ENCODE measurements around the gene PTPN11. TPM values are rescaled to one million over a fixed set of nuclear protein-coding genes. Genes with fewer than 3 reads are reported as not detected.
"Not testable (repeated sequence)": the region's sequence is repeated elsewhere in the genome, so short reads cannot be mapped to it uniquely, and the experiment has no call there.

PTPN11 gene
- polyA plus RNA-seq (ENCODE audit: insufficient read length in 10 of 10): 10 to 100 TPM; 53.2 to 75.9 (median 61.2) TPM
- long read RNA-seq, donor 1, full-length matches to known transcripts: 6 of 11 reads
- long read RNA-seq, donor 1, partial matches to known transcripts: 5 of 11 reads
- long read RNA-seq, donor 1, other reads (novel, unspliced or antisense): 0 of 11 reads
- long read RNA-seq, donor 2, full-length matches to known transcripts: 5 of 29 reads
- long read RNA-seq, donor 2, partial matches to known transcripts: 24 of 29 reads
- long read RNA-seq, donor 2, other reads (novel, unspliced or antisense): 0 of 29 reads
- long read RNA-seq, donor 3: 0 reads
- long read RNA-seq, donor 4, full-length matches to known transcripts: 3 of 3 reads
- long read RNA-seq, donor 4, partial matches to known transcripts: 0 of 3 reads
- long read RNA-seq, donor 4, other reads (novel, unspliced or antisense): 0 of 3 reads
- long read RNA-seq, donor 5, full-length matches to known transcripts: 2 of 24 reads
- long read RNA-seq, donor 5, partial matches to known transcripts: 22 of 24 reads
- long read RNA-seq, donor 5, other reads (novel, unspliced or antisense): 0 of 24 reads
- long read RNA-seq, donor 6, full-length matches to known transcripts: 6 of 23 reads
- long read RNA-seq, donor 6, partial matches to known transcripts: 17 of 23 reads
- long read RNA-seq, donor 6, other reads (novel, unspliced or antisense): 0 of 23 reads
- long read RNA-seq, donor 7, full-length matches to known transcripts: 3 of 10 reads
- long read RNA-seq, donor 7, partial matches to known transcripts: 7 of 10 reads
- long read RNA-seq, donor 7, other reads (novel, unspliced or antisense): 0 of 10 reads
- long read RNA-seq, donor 8, full-length matches to known transcripts: 5 of 5 reads
- long read RNA-seq, donor 8, partial matches to known transcripts: 0 of 5 reads
- long read RNA-seq, donor 8, other reads (novel, unspliced or antisense): 0 of 5 reads
- long read RNA-seq, donor 9, full-length matches to known transcripts: 2 of 2 reads
- long read RNA-seq, donor 9, partial matches to known transcripts: 0 of 2 reads
- long read RNA-seq, donor 9, other reads (novel, unspliced or antisense): 0 of 2 reads

DNA sequence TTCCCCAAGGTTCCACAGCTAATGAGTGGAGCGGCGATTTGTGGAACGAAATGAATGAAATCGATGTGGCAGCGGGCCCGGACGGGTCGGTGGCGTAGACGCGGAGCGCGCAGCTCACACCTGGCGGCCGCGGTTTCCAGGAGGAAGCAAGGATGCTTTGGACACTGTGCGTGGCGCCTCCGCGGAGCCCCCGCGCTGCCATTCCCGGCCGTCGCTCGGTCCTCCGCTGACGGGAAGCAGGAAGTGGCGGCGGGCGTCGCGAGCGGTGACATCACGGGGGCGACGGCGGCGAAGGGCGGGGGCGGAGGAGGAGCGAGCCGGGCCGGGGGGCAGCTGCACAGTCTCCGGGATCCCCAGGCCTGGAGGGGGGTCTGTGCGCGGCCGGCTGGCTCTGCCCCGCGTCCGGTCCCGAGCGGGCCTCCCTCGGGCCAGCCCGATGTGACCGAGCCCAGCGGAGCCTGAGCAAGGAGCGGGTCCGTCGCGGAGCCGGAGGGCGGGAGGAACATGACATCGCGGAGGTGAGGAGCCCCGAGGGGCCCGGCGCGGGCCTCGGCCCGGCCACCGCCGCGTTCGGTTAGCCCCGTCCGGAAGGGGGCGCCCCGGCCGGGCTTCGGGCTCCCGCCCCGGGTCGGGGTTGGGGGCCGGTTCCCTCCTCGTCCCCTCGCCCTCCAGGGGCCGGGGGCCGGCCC, at the start of gene PTPN11:
TSS of gene PTPN11 (plus strand) at position 340 of the 689 bp plus-strand sequence. CDS start at position 505, 165 bp downstream.
- DNase-seq: peak; percentile 80 to 96 (median 87)

DNA sequence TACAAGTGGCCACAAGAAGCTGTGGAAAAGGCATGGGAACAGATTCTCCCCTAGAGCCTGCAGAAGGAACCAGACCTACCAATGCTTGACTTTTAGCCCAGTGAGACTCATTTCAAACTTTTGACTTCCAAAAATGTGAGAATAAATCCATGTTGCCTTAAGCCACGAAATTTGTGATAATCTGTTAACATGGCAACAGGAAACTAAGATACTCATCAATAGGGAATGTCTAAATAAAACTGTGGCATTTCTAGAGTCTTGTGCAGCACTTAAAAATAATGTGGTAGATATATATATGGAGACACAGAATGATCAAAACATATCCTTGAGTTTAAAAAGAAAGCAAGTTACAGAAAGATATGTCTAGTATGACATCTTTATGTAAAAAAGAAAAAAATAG, 48.5 kb upstream of the PTPN11 start:
- no peak for DNase-seq

DNA sequence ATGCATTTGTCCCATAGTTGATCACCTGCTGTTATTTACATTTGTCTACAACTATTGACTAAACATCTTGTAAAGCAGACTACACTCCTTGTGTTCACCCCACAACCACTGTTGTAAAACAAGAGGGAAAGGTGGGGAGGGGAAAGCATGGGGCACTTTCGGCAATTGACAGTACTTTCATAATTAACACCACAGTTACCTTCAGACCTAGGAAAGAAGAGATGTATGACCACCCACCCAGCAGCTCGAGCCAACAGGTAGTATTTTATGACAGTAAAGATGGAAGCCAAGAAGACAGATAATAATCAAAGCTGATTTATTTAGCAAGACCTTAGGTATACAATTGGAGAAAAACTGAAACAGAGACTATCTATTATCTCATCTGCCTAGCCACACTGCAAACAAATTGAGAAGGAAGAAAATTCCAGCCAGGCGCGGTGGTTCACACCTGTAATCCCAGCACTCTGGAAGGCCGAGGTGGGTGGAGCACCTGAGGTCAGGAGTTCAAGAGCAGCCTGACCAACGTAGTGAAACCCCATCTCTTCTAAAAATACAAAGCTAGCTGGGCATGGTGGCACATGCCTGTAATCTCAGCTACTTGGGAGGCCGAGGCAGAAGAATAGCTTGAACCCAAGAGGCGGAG, 47.8 kb upstream of the PTPN11 start:
- DNase-seq: no peak

DNA sequence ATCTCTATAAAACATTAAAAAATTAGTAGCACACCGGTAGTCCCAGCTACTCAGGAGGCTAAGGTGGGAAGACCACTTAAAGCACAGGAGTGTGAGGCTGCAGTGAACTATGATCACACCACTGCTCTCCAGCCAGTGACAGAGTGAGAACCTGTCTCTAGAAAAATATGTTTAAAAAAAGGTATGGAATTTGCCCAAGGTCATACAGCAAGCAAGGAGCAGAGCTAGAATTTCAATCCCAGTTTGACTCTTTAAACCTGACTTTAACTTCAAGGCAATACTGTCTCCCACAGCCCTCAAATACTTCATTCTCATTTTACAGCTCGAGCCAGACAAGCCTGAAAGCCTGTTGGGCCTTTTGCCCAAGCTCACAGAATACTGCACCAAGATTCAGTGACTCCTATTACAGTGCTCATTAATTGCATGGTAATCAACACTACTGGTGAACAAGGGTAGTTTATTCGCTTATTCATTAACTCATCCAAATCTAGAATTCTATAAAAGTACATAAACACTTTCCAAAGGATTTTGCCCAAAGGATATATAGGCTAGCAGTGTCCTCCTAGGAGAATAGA, 44.5 kb upstream of the PTPN11 start:
- DNase-seq: no peak

DNA sequence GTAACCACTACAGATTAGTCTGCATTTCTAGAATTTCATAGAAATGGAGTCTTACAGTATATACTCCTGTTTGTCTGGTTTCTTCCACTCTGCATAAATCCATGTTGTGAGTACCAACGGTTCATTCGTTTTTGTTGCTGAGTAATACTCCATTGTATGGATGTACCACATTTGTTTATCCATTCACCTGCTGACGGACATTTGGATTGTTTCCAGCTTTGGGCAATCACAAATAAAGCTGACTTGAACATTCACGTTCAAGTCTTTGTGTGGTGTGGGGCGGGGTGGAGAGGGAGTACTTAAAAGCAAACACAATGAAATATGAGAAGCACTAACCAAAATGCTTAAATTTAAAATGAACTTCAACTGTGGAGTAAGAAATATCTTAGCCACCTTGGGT, 43.6 kb upstream of the PTPN11 start:
- no peak for DNase-seq

DNA sequence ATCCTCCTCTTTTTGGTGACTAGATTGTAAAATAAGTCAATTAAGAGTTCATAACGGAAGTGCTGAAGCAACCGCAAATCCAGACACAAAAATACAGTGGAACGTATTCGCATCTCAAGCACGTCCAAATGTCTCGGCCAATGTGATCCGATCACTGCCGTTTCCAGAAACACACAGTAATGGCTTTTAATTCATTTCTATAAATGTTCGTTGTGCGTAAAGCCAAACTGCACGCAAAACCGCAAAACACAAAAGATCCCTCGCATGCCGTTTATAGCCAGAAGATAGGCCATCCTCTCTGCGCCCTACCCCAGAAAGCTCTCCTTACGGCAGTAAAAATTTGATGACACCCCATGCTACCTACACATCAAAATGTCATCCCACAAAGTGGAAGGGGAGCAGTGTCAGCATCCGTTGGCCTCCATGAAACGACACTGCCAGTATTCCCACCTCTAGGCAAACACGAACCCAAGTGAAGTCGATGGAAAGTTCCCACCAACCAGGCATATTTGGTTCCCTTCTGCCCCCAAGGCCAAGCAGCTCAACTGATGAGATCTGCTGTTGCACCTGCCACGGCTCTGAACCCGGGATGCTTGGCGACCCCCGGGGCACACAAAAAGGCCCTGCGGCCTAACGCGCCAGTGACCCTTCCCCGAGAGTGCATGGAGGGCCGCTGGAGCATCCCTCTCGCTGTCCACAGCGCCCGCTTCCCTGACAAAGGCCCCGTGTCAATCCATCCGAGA, 37.9 kb upstream of the PTPN11 start:
- peak in 1 of 3 donors; percentile 47 for DNase-seq

DNA sequence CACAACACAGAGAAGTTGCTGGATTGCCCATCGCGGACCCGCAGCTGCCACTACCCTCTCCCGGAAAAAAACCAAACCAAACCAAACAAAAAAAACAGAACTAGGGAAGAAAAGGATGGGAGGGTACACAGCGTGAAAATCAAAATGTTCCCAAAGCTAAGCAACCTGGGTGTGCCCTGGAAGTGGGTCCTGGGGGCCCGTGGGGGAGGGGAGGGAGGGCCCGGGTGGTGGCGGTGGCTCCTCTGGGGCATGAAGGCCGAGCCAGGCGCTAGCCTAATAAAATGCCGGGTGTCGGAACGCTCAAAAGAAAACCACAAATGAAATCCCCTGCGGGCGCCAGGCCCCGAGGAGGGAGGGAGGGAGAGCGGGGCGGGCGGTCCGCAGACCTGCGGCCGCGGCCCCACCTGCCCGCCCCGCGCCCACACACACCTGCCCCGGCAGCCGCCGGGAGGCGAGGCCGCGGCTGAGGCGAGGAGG, 37.3 kb upstream of the PTPN11 start:
- peak in 2 of 3 donors; percentile 10 to 44 for DNase-seq

DNA sequence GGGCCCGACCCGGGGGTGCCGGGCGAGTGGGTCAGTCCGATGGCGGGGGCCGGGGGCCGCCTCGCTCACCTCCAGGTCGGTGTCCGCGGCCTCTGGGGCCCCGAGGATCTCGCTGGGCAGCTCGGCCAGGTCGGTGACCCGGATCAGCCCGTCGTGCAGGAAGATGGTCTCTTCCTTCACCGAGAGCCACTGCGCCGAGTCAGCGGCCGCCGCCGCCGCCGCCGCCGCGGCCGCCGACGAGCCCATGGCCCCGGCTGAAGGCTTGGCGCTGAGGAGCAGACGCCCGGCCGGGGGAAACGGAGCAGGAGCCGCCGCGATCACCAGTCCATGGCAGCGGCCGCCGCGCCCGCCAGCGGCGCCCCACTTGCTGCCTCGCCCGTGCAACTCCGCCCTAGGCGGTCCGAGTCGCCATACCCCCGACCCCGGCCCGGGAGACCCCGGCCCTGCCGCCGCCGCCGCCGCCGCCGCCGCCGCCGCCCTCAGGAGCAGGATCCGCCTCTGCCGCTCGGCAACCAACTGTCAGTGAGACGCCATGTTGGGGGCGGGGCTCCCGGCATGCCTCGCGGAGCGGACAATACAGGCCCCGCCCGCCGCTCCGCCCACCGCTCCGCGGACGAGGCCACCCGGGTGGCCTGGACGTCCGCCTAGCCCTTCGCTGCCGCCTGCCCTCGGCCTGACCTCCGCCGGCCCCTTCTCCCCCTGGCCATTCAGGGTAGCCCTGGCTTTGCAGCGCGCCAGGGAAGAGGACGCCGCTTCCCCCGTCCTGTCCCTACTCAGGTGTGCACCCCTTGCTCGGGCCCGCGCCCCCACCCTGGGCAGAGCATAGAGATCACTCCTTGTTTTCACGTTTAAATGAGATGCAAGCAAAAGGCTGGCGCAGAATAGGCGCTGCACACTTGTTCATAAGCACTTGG, 36.6 kb upstream of the PTPN11 start, which contains the start of gene HECTD4:
TSS of gene HECTD4 (minus strand) at position 549 of the 914 bp plus-strand sequence. CDS start at position 246, 303 bp downstream.
- peak; percentile 90 to 97 (median 94) for DNase-seq

DNA sequence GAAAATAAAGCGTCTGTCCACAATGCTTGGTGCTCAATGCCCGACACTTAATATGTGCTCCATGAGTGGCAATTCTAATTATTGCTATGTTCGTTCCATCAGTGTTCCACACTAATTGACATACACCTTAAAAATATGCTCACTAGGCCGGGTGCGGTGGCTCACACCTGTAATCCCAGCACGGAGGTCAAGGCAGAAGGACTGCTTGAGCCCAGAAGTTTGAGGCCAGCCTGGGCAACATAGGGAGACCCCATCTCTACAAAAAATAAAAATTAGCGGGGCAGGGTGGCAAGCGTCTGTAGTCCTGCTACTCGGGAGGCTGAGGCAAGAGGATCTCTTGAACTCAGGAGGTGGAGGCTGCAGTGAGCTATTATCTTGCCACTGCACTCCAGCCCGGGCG, 35.9 kb upstream of the PTPN11 start:
- no peak for DNase-seq

DNA sequence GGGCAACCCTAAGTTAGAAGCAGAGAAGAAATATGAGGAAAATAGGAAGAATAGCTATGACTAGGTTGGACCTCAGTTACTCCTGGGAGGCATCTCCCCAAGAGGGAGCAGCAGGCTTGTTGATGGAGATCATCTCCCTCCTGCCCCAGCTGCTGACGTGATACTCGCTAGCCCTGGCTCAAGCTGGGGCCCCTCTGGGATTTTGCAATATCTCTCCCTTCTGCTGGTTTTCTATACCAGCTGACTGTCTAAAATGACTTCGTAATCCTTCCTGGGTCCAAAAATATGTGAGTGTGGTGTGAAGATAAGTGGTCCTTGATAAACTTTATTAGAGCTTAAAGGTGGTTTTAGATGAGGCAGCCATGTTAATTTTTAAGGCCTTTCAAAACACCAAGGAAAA, 32.0 kb upstream of the PTPN11 start:
- DNase-seq: no peak

DNA sequence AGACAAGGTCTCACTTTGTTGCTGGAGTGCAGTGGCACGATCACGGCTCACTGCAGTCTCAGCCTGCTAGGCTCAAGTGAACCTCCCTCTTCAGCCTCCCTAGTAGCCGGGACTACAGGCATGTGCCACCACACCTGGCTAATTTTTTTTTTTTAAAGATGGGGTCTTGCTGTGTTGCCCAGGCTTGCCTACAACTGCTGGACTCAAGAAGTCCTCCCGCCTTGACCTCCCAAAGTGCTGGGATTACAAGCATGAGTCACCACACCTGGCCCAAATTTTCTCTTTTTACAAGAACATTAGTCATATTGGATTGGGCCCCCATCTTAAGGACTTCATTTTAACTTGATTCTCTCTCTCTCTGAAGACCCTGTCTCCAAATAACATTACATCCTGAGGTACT, 29.5 kb upstream of the PTPN11 start:
- no peak for DNase-seq

DNA sequence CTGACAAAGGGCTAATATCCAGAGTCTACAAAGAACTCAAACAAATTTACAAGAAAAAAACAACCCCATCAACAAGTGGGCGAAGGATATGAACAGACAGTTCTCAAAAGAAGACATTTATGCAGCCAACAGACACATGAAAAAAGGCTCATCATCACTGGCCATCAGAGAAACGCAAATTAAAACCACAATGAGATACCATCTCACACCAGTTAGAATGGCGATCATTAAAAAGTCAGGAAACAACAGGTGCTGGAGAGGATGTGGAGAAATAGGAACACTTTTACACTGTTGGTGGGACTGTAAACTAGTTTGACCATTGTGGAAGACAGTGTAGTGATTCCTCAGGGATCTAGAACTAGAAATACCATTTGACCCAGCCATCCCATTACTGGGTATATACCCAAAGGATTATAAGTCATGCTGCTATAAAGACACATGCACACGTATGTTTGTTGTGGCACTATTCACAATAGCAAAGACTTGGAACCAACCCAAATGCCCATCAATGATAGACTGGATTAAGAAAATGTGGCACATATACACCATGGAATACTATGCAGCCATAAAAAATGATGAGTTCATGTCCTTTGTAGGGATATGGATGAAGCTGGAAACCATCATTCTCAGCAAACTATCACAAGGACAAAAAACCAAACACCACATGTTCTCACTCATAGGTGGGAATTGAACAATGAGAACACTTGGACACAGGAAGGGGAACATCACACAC, 28.7 kb upstream of the PTPN11 start:
- not testable (repeated sequence) for DNase-seq

DNA sequence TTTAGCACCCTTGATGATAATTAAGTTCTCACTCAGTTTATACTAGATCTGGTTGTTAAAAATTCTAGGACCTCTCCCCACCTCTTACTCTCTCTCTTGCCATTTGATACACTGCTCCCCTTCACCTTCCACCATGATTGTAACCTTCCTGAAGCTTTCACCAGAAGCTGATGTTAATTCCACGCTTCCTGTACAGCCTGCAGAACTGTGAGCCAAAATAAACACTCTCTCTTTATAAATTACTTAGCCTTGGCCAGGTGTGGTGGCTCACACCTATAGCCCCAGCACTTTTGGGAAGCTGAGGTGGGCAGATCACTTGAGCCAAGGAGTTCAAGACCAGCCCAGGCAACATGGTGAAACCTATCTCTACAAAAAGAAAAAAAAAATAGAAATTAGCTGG, 25.4 kb upstream of the PTPN11 start:
- DNase-seq: no peak

DNA sequence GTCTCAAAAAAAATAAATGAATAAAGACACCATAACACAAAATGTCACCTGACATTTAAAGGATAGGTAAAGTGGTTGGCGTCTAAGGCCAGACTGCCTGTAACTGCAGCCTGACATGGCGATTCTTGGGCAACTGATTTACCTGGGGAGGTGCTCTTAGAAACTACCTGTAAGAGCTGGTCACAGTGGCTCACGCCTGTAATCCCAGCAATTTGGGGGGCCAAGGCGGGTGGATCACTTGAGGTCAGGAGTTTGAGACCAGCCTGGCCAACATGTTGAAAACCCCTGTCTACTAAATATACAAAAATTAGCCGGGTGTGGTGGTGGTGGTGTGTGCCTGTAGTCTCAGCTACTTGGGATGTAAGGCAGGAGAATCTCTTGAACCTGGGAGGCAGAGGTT, 17.7 kb upstream of the PTPN11 start:
- DNase-seq: no peak

DNA sequence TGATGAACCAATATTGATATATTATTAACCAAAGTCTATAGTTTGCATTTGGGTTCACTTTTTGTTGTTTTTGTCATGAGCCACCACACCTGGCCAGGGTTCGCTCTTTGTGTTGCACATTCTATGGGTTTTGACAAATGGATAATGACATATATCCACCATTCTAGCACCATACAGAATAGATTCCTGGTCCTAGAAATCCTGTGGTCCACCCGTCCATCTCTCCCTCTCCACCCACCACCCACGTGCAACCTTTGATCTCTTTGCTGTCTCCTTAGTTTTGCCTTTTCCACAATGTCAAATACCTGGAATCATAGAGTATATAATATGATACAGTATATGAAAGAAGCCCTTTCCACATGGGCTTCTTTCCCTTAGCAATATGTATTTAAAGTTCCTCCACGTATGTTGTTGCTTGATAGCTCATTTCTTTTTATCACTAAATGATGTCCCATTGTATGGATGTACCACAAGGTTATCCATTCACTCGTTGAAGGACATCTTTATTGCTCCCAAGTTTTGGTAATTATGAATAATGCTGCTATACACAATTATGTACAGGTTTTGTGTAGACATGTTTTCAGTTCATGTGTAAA, 16.7 kb upstream of the PTPN11 start:
- no peak for DNase-seq

DNA sequence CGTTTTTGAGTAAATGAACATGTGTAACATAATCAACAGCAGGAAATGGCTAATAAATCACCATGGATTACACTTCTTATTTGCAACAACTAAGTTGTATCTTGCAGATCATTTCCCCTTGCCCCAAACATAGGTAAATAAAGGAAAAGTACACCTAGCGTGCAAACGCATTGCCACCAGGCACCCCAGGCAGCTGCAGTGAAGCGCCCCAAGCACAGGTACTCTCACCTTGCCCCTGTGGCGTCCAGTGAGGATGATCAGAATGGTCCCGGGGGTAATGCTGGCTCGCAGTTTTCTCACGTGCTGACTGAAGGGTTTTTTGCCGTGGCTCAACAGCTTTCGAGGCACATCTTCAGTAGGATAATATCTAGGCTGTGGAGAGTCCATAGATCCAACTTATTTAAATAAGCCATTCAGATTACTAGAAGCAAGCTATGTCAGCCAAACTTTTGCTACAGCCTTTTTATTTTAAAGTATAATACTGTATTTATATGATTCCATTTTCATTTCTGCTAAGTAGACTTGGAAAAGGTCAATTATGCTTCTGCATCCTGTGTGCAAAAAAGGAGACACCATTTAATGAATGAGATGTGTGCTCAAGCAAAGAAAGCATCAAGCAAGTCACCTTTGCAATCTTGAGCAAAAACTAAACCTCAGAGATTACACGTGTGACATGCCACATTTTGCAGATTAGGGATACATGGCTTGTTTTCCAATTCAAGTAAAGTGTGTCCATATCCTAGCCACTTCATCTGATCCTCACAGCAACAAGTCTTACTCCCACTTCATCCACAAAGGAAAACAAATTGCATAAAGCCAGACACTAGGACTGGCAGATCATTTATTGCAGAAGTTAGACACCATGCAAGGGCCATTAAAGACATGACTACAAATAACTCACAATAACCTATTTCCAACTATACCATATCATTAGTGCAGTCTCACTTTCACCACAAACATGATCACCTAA, 11.9 kb upstream of the PTPN11 start:
- DNase-seq: no peak
